SW 1271 (cell line): ENCODE results near the gene CD40LG.

Source experiments
- DNase-seq, 2 experiments: peaks; one replicate each; lab custom pipeline; 2025; lab: John Stamatoyannopoulos, UW

Gene CD40LG

DNA sequence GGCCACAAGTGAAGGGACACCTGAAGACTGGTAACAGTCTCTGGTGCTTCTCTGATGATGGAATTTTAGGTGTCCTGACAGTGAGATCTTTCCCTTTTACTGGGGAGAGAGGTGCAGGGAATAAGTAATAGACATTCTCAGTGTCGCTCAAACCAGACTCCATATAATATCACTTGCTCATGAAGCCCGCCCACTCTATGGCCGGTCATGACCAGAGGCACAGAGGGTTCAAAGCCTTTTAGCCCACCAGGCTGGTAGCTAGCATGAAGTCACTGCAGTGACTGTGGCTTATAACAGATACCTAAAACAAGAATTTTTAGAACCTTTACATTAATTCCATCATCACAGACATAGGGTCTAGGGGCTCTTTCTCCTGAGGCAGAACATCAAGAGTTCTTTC is 2.9 kb downstream of the CD40LG start:
- no peak for DNase-seq

DNA sequence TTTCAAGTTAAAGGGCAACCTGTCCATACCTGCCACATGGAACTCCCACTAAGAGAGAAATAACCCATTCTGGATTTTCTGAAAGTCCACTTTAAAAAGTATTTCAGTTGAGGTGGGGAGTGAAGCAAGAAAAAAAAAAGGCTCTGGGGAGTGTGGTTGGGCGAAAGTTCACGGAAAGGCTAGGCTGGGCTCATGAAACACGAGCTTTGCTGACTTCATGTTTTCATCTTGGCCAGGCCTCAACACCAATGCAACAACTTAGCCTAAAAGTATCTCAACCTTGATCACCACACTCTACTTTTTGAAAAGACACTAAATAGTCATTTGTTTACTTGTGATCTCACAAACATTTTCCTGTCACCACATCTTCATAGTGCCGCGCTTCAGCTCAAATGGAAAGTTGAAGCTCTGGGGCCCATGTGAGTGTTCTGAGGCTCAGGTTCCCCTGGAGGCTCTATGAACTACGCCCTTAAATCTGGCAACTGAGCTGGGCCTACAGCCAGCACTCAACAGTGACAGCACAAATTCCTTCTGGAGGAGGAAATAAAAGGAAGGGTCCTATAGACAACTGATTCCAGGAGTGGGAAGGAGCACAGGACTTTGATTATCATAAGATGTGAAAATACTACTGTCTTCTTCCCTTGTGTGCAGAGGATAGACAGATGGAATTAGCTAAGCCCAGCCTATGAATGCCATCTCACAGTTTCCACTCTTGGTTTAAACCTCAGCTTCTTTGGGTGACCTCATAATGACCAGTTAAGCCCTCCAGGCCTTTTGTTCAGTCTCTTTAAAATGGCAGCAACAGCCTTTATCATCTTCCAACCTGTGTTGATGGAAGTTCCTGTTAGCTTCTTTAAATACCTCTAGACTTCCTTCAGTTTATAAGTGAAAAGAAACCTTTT is 5.1 kb downstream of the CD40LG start:
- no peak for DNase-seq

DNA sequence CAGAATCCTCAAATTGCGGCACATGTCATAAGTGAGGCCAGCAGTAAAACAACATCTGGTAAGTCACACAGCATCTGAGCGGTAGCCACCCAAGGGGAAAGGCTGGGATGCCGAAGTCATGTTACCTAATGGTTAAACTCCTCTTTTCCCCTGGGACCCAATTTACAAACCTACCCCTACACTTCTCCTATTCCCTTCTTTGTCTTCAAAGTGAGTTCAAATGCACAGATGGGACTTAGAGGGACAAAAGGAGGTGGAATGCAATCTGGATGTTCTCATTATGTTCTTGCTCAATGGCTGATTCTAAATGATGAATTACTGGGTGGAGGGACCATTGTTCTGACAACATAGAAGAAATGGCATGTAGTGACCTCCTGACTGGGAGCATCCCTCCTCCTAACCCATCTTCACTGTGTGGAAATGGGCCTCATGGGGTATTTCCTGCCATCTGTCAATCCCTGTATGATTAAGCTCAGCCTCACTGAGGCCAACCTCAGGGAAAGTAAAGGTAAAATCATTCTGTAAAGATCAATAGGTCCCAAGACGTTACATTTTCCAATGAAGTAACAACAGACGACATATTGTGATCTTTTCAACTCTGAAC is 8.5 kb downstream of the CD40LG start:
- DNase-seq: no peak

DNA sequence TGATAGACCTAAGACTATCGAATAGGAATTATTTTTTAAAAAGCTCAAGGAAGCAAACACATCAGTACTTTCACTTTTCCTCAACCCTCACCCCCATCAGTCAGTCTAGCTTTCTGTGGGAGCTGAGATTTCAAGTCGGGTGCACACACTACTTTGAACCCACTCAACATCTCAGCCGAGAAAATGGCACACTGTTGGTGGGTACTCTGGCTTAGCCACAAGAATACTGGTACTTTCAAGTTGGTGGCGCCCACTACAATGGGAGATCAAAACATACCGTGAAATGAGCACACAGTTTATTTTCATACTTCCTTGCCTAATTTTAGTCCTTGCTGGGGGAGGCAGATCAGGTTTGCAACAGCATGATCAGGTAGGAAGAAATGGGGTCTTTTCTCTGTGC is 10.2 kb downstream of the CD40LG start:
- no peak for DNase-seq

DNA sequence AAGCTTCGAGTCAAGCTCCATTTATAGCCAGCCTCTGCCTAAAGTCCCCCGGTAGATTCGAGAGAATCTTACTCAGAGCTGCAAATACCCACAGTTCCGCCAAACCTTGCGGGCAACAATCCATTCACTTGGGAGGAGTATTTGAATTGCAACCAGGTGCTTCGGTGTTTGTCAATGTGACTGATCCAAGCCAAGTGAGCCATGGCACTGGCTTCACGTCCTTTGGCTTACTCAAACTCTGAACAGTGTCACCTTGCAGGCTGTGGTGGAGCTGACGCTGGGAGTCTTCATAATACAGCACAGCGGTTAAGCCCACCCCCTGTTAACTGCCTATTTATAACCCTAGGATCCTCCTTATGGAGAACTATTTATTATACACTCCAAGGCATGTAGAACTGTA is 11.2 kb downstream of the CD40LG start:
- DNase-seq: no peak

DNA sequence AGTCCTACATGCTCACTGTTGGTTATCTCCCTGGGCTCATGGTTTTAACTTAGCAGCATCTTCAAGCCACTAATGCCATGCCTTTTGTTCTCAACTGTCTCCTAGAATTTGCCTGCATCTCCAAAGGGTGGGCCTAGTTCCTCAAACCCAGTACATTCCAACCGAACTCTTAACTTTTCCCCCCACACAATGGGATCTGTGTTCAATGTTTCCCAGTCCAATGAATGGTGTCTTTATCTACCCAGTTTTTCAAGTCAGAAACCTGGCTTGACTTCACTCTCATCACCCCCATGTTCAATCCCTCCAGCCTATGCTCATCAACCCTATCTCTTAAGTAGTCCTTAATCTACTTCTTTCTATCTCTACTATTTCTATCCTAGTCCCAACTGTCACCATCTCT is 12.9 kb downstream of the CD40LG start:
- DNase-seq: no peak

DNA sequence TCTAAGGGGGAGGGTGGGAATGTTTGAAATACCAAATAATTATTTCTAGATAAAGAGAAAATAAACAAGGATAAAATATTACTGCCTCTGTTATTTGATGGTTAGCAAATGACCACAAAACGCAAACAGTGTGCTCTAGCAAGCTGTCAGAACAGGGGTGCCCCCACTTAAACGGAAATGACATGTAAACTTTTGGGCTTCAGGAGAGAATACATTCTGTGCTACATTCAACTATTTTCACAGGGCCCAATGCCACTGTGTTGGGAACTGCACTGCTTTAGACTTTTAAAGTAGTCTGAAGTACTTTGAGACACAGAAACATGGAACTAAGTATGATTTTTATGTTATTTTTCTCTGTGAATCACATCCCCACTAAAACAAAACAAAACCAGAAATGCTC is 14.1 kb downstream of the CD40LG start:
- DNase-seq: no peak

DNA sequence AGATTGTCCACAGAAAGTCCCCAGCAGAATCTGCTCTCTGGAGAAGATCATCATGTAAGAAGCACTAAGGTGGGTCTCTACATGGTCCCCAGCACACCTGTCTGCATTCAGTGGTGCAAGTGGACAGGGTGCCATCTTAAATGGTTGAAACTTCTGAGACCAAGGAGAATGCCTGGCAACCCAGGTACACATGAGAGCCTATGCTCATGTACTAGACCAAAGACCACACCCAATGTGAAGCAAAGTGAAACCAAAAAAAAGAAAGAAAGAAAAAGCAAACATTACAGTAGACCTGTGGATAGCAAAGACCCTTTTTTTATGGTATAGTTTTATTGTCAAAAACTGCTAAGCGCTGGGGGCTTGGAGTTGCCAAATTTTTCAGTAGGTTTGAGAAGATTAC is 15.0 kb downstream of the CD40LG start:
- DNase-seq: no peak

DNA sequence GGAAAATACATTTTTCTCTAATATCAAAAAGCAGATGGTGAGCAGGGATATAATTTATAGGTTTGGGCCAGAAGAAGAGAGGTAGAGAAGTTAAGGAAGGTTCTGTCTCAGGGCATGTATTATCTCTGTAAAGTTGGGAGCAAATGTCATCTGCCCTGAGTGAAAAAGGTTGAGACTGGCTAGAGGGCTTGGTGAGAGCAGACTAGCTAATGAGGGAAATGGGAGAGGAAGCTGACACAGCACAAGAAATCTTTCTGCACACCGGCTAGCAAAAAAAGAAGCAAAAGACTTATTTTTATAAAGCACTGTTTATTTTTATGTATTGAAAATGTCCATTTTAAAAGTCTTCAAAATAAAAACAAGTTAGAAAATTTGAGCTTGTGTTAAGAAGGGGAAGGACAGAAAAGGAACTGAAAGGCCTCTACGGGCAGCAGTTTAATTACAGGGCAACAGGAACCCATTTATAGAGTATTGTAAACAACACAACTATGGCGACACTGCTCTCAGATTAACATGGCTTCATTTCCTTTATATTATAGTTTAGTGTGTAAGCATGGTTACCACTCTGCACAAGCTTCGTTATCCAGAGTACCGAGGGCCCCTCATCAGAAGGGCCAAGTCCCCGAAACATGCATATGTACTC is 17.4 kb downstream of the CD40LG start:
- DNase-seq: no peak

DNA sequence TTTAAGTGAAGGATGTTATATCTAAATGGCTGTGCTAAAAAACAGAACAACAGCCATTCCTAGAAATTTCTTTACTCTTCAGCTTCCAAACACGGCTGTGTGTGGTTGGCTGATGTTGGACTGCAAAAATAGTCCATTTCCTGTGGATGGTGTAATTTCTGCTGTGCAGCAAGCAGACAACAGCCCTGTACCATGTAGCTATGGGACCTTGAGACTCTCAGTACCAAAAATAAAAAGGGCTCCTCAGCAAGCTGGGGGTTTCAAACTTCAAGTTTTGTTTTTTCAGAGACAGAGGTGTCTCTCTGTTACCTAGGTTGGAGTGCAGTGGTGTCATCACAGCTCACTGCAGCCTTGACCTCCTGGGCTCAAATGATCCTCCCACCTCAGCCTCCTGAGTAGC is 18.1 kb downstream of the CD40LG start:
- no peak for DNase-seq

DNA sequence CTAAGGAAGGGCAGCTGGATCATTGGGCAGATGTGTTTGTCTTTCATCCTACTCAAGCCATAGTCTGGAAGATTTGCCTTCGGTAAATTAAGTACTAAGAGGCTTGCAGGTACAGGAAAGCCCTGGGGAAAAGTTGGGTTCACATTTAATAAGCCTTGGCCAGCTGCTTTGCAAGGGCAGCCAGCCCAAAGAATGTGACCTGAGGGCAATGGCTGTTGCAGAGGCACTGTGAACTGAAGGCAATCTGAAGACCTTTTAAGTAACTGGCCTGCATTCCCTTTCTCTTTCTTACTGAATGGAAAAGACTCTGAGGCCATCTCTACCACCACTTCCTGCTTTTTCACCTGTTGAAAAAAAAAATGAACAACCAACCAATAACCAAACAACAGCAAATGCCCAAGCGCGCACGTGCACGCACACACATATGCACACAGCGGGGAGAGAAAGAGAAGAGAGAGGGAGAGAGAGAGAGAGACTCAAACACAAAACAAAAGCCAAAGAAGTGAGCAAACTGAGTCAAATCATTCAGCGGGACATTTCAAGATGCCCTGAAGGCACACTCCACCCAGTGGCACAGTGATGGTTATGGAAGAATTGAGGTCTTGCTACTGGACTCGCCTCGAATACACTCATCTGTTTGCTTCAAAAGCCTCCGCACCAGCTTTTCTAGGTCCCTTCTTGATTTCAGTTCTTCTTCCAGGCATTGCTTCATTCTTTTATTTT is 19.6 kb downstream of the CD40LG start:
- no peak for DNase-seq

DNA sequence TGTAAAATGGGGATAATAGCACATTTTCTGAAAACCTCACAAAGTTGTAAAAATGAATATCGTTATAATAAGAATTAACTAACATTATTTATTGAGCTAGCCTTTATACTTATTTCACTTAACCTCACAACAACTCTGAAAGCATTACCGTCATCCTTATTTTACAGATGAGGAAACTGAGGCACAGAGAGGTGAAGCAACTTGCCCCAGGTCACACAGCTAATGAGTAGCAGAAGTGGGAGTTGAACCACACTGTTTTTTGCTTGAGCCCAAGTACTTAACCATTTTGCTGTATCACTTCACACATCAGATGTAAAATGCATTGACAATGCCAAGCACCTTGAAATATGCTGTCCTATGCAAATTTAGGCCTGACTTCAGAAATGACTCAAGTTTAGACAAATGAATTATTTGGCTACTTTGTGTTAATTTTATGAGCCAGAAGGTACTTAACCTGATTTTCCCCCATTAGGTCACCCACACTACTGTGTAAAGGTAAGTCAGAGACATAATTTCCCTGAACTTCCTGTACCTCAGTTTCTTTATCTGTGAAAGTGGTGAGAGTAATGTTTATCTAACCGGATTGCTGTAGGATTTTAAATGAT is 23.1 kb downstream of the CD40LG start:
- DNase-seq: no peak

DNA sequence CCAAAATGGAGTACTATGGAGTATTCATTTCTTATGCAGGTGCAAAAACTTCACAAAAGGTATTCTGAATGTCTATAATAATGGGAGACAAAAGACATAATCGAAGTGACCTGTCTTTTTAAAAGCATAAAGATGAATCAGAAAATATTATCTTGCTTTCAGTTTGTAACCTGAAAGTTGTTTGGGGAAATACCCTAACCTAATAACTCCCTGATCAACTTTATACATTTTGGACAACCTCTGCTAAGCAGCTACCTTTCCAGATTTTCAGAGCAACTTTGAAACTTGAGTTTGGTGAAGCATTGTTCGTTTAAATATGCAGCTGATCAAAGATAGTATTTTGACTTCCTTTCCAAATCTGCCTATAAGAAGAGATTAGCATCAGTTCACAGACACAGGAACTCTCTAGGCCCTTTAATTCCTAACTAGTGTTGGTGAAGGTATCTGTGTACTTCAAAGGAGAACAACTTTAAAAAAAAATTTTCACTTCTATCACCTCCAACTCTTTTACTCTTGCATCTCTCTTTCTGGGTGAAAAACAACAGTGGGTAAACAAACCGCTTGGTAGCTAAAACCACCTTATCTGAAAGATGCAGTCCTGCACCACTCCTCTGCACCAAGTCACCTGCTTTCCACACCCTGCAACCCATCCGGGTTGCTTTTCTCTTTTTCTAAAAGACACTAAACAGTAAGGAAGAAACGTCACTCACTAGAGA is 26.5 kb downstream of the CD40LG start:
- no peak for DNase-seq

DNA sequence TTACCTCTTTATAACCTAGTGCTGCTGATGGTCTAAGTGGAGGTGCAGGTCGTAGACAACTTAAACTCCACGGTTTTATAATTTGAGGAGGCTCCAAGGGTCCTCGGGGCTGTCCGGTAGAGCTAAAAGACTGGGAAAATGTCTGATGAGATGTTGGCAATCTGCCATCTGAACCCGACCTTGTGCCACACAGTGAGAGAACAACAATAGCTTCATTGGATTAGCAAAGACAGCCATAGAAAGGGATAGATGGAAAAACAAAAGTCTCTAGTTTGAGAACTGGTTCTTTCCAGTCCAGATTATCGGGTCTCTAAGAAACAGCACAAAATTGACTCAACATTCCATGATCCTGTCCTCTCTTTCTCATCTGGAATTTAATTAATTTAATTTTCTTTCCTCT is 31.6 kb downstream of the CD40LG start:
- no peak for DNase-seq

DNA sequence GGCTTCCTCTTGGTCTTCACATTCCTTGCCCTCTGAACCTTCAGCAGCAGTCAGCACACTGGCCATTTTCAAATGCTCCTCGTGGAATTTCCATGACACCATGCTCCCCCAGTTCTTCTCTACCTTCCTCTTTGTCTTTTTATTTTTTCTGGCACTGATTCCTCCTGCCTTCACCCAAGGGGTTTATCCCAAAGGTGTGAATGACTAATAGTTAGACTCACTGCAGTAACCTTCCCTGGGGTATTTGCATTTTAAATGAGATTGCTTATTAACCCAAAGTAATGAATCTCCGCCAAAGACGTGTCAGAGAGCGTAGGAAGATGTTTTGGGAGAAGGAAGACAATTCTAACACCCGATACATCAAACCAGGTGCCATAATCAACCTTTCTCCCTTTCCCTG is 36.2 kb downstream of the CD40LG start:
- no peak for DNase-seq

DNA sequence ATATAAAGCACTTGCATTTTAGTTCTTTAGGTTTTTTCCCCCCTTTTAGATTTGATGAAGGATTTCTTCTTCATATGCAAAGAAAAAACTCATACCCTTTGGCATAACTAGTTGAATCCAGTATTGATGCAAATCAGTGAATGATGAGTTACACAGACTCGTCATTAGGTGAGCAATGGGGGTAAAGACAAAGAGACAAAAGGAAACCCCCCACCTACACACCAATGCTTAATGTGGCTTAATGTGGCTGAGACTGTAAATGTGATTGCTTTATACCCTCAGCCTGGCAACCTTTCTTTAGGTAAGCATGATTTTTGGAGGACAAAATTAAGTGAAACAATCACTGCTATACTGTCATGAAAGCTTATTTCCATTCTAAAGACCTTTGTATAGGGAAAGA is 39.5 kb downstream of the CD40LG start:
- no peak for DNase-seq

DNA sequence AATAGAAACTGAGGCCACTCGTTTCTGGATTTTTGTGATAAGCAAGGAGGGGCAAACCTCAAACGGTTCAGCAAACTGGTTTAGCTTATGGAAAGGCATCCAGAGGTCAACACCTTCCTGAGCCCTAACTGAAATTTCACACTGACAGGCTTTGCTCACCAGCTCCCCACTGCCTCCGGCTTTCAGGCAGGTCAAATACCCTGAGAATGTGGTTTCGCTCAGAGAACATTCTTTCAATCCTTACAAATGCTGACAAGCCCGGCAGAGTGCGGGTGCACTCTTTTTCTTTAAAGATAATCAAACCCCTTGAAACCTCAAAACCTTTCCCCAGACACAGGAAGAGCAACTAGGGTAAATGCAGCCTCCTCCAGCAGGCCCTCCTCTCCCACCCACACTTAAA is 41.5 kb downstream of the CD40LG start:
- no peak for DNase-seq

DNA sequence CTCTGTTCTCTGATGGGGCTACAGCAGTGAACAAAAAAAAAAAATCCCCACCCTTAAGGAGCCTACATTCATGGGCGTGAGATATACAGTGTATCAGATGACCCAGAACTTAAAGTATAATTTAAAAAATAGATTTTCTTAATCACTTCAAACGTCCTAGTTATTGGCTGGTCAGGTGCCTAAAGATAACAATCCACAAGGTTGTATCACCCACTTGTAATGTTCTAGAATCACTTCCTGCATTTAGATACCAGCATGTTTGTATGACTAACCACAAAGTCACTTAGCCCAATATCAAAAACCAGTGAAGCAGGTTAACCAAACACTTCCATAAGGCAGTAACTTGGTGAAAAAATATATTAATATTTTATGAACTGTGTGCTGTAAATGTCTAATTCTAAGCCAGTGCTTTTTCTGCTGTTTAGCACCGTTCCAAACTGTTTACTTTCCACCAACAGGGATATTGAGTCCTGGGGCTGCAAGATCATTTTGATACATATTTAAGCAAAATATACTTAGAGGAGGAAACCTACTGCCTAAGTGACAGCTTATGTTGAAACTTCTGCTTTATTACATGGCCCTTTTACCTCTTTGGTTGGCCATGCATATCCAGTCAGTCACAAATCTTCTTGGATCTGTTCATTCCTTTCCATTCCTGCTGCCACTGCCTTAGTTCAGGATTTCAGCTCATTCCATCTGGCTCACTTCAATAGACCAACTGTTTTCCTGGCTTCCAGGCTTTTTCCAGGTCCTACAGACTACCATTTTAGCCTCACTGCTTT is 43.3 kb downstream of the CD40LG start:
- DNase-seq: no peak

DNA sequence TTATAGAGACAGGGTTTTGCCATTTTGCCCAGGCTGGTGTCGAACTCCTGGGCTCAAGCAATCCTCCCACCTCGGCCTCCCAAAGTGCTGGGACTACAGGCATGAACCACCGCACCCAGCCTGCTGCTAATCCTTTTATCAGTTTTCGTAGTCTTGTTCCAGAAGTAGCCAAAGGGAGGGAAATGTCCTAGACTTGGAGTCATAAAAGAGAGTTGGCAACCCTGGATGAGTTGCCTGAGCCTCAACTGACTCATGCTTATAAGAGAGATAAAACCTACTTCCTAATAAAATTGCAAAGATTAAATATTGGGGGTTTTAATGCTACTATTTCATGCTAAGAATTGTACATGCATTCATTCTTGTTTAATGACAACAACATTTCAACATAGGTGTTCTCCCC is 44.3 kb downstream of the CD40LG start:
- DNase-seq: no peak

DNA sequence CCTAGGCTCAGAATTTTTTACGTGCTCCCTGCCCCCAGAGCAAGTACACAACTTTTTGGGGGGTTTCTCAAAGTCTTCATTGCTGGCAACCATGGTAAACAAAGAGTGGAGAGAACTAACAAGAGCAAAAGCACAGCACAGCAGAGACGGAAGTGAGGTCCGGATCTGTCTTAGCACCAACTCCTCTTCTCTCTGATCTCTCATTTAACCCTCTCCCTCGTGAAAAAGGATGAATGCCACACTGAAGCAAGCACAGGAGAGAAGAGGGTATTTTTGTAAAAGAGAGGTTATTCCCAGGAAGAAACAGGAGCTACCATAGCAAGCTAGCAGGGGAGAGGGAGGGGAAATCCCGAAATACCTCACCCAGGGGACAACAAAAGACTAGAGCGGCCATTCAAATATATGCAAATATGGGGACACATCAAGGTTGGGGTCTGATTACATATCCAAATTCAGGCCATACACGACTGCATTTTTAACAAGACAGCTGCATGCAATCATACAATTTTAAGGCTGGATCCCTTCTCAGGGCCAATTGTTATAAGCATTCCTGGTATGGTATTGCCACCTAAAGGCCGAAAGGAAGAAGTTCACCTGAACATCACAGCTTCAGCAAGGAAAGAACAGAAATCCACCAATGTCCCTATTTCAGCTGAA is 46.6 kb downstream of the CD40LG start:
- DNase-seq: peak in 1 of 2 experiments; percentile 28
